ES-I3 (cell line): Measurements from ENCODE around the gene QSOX2.

Experiments used
- H3K36me3 ChIP-seq: 2 replicates; pipeline ENCODE4 v1.6.1; 2013; ENCODE audit warnings: mild to moderate bottlenecking, low read length, control low read depth, moderate library complexity; ENCODE audit not compliant: insufficient read depth
- H3K4me1 ChIP-seq: 2 replicates; pipeline ENCODE4 v1.6.1; 2013; ENCODE audit warnings: mild to moderate bottlenecking, control low read depth, low read length; ENCODE audit not compliant: insufficient read depth
- H3K9ac ChIP-seq: 2 replicates; pipeline ENCODE4 v1.6.1; 2013; ENCODE audit warnings: low read depth, mild to moderate bottlenecking, low read length, moderate library complexity
- H3K9me3 ChIP-seq: 2 replicates; pipeline ENCODE4 v1.6.1; 2013; ENCODE audit warnings: mild to moderate bottlenecking, low read length, moderate library complexity; ENCODE audit not compliant: control insufficient read depth, insufficient read depth

Gene QSOX2

DNA sequence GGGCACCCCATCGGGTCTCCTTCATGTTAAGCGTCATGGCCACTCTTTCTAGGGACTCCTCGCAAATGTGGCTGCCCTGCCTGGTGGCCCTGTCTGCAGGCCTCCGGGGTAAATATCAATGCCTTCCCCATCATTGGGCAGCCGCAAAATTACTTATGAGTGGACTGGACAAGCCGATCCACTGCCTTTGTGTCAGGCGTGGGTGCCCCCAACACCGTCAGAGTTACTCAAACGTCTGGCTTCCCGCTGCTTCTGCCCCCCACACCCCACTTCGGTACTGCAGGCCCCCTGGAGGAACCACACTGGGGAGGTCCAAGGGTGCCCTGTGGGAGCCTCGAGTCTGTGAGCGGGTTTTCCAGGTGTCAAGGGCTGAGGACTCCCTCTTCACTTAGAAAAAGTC lies 44.4 kb downstream of the QSOX2 start:
- H3K4me1 ChIP-seq, result peaks cover 7% of the 10 kb centered on the region; the same call in 1 of the 2 replicates
- H3K9ac ChIP-seq, result no peak overlapping the region
- H3K9me3 ChIP-seq, result no peaks in the 10 kb centered on the region
- H3K36me3 ChIP-seq, result no peaks in the 10 kb centered on the region

DNA sequence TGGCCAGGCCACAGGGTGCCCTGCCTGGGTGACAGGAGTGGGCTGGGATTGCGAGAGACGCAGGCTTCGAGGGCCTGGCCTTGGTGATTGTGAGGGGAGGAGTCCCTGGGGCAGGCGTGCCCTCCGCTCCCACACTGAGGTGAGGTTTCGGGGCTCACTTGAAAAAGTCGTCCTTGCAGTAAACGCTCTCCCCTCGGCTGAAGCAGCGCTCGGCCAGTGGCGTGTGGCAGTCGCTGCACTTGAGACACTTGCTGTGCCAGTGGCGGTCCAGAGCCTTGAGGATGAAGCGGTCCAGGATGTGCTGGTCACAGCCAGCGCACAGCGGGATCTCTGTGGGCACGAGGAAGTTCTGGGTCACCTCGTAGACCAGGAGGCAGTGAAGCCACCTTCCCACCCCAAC lies 45.2 kb downstream of the QSOX2 start:
- Histone ChIP-seq H3K4me1 (peaks cover 7% of the 10 kb centered on the region; the same call in 1 of the 2 replicates), H3K9me3 (no peaks in the 10 kb centered on the region), H3K36me3 (no peaks in the 10 kb centered on the region), H3K9ac (no peak overlapping the region)

DNA sequence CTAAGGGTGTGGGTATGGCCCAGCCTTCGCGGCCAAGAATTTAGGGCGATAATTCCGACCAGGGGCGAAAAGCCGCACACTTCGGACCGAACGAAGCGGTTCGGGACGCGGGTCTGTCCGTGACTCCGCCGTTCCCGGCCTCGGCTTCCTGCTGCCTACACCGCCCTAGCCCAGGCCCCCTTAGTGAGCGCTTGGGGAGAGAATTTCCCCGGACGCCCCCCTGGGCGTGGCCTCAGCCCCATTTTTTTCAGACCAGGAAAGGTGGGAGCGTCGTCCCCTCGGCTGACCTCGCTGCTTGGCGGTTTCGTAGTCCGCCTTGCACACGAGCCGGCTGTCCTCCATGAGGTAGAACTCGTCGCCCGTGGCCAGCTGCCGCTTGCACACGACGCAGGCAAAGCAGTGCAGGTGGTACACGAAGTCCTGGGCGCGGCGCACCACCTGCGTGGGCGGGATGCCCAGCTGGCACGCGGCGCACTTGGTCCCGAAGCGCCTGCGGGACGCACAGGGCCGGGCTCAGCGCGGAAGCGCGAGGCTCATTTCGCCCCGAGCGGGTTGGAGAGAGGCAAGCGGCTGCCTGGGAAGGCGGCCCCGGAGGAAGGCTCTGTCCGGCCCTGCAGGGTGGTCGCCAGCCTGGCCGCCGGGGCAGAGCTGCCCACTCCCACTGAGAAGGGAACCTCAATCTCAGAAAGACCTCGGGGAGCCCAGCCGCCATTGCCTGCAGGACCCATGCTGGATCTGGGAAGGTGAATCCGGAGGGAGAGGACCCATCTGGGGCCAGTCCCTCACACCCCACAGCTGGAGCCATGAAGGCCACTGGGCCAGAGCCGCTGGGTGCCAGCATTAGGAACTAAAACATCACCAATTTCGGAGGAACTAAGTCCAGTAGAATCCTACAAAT lies 46.0 kb downstream of the QSOX2 start:
- no peaks in the 10 kb centered on the region for H3K36me3 ChIP-seq
- no peak overlapping the region for H3K9ac ChIP-seq
- H3K4me1 ChIP-seq, result peaks cover 7% of the 10 kb centered on the region; the same call in 1 of the 2 replicates
- H3K9me3 ChIP-seq, result no peaks in the 10 kb centered on the region

DNA sequence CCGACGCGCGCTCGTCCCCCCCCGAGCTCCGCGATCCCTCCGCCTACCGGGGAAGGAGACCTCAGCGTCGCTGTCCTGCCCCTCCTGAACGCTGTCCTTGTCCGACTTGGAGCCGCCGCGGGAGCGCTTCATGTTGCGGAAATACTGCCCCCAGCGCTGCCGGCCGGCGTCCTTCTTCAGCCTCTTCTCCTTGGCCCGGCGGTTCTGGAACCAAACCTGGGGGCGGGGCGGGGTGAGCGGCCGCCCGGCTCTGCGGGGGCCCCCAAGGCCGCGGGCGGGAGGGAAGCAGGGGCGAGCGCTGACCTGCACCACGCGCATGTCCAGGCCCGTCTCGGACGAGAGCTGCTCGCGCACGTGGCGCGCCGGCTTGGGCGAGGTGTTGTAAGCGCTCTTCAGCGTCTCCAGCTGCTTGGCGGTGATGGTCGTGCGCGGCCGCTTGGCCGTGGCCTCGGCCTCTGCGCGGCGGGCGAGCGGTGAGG lies 47.0 kb downstream of the QSOX2 start:
- Histone ChIP-seq H3K9me3 (no peaks in the 10 kb centered on the region), H3K9ac (peak overlapping the region; percentile 11; the same call in 1 of the 2 replicates), H3K36me3 (no peaks in the 10 kb centered on the region), H3K4me1 (peaks cover 7% of the 10 kb centered on the region; the same call in 1 of the 2 replicates)

DNA sequence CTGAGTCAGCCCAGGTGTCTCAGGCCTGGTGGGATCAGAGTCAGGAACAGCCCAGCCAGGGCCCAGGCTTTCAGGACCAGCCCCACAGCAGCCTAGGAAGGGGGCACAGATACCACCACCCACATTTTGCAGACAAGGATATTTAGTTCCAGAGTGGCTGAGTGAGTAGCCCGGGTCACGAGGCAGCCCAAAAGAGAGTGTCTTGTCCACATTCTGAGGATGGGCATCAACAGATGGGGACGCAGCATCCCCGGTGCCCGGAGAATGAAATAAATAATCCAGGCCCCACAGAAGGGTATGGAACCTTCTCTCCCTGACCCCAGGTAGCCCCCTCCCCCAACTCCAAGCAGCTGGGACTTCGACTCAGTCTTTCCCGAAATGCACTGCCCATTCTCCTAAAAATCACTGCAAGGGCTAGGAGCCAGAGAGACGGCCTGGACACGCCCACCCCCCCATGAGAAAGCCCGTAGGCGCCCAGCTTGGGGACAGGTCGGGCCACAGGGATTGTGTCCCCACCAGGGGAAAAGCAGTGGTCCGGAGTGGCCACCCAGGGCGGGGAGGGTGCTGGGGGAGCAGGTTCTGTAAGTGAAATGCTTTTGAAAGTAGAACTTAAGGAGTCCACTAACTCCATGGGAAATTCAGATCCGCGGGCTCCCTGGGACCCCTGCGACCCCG lies 47.5 kb downstream of the QSOX2 start:
- Histone ChIP-seq H3K36me3 (no peaks in the 10 kb centered on the region), H3K9ac (peak overlapping the region; percentile 11; the same call in 1 of the 2 replicates), H3K4me1 (peaks cover 7% of the 10 kb centered on the region; the same call in 1 of the 2 replicates), H3K9me3 (no peaks in the 10 kb centered on the region)

DNA sequence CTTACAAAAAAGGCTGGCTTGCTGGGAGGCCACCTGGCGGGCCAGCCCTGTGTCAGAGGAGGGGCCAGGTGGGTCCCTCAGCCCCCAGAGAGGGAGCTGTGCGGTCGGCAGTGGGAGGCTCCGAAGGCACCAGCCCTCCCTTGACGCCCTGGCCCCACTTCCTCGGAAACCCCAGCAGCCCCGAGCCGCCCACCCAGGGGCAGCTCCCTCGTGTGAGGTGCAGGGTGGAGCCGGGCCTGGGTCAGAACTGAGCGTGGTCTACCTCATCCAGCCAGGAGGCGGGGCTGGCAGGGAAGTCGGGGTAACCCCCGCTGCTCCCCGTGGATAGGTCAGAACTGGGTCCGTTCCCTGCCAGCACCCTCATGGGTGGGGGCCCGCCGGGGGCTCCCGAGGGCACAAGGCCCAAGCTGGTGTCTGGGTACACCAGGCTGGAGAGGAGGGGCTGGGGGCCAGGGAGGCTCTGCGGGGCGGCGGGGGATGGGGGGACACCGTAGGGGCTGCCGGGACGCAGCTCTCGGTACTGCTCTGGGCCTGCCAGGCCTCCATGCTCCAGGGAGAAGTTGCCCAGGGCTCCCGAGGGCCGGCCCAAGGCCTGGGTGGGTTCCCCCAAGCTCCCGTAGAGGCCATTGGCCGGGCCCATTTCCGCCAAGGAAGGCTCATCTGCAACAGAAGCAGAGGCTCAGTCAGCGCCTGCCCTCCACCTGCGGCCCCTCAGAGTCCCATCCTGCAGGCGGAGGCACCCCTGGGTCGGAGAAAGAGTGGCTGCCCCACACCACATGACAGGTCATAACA lies 48.3 kb downstream of the QSOX2 start:
- peaks cover 7% of the 10 kb centered on the region; the same call in 1 of the 2 replicates for H3K4me1 ChIP-seq
- no peaks in the 10 kb centered on the region for H3K9me3 ChIP-seq
- H3K9ac ChIP-seq, result no peak overlapping the region
- no peaks in the 10 kb centered on the region for H3K36me3 ChIP-seq

DNA sequence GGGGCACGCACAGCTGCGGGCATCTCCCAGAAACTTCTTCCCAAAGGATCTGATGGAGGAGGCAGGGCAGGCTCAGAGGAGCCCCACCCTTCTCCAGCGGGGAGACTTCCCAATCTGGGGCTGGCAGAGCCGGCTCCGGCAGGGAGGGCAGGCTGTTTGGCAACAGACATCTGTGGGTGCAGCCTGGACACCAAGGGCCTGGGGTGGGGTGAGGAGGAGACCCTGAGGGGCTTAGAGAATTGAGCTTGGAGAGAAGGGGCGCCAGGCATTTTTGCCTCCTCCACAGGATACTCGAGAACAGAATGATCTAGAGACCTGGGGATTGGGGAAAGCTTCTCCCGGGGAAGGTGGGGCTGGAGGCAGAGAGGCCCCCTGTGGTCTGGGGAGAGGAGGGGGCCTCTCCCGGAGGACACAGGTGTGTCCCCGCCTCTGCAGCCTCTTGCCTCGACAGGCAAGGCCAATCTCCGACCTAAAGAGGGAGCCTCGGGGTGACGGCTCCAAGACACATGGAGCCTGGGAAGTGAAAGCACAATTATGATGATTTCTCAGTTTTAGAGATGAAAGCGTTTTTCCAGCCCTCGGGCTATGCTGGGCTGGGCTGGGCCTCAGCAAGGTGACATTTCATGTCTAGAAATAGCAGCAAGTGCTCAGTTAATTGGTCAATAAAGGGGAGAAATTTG lies 49.1 kb downstream of the QSOX2 start:
- H3K36me3 ChIP-seq, result no peaks in the 10 kb centered on the region
- peaks cover 7% of the 10 kb centered on the region; the same call in 1 of the 2 replicates for H3K4me1 ChIP-seq
- no peak overlapping the region for H3K9ac ChIP-seq
- H3K9me3 ChIP-seq, result no peaks in the 10 kb centered on the region

DNA sequence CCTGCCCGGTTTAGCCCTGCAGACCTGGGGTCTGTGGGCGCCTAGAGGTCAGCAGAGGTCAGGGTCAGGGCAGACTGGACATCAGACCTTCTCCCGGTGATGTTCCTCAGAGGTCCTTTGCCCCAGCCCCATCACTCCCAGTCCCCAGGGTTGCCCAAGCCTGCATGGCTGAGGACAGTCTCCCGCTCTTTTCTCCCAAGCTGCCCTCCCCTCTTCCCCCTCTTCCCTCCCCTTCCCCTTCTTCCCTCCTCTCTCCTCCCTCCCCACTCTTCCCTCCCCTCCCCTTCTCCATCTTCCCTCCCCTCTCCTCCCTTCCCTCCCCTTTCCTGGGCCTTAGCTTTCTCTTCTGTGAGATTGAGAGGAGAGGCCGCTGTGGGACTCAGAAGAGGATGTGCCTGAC lies 51.1 kb downstream of the QSOX2 start:
- no peaks in the 10 kb centered on the region for H3K36me3 ChIP-seq
- H3K4me1 ChIP-seq, result peaks cover 8% of the 10 kb centered on the region; the same call in 1 of the 2 replicates
- no peak overlapping the region for H3K9ac ChIP-seq
- H3K9me3 ChIP-seq, result no peaks in the 10 kb centered on the region

DNA sequence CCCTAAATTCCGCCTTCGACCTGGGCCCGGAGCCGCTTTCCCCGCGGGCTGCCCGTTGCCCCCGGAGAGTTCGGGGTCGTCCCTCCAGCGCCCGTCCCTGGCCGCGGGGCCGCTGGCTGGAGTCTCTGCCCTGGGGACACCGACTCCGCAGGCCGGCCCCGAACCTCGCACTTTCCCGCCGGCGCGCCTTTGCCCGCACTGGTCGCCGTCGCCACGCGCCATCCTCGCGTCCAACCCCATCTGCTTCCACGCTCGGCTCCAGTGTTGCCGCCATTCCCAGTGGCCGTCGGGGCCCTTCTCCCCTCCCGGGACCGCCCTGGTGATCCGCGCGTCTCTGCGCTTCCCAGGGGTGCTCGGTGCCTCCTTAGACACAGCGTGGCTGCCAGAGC lies 51.7 kb downstream of the QSOX2 start:
- no peaks in the 10 kb centered on the region for H3K36me3 ChIP-seq
- H3K9ac ChIP-seq, result peak overlapping the region; percentile 28; the same call in 1 of the 2 replicates
- H3K4me1 ChIP-seq, result peaks cover 10% of the 10 kb centered on the region; the same call in 1 of the 2 replicates
- no peaks in the 10 kb centered on the region for H3K9me3 ChIP-seq

DNA sequence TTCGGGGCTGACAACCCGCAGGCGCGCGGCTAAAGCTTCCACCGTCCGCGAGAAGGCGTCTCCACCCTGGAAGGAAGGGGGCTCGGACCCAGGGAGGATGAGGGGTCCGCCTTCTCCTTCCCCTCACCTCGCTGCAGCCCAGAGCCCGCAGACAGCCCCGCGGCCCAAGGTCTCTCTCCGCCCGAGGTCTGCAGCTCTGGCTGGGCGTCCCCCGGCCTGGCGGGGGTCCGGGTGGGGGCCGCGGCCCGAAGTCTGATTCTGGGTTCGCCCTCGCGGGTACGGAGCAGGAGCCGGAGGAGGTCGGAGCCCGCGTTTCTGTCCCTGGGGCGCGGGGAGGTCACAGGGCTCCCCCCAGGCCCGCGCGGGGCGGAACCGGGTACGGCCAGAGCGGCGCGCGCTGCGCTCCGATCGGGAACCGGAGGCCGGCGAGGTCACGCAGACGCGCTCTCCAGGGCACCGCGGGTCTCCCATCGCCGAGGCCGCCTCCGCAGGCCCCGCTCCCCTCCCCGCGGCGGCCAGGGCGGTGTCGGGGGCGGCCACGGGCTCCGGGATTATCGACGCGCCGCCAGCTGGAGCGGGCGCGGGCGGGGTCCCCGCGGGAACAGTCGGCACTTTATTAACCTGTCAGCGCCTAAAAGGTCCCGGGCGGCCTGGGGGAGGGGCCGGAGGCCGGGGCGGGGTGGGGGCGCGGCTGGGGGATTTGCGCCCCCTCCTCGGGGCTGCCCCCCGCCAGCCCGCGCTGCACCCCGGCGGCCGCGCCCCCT lies 52.3 kb downstream of the QSOX2 start:
- H3K9me3 ChIP-seq, result no peaks in the 10 kb centered on the region
- H3K36me3 ChIP-seq, result no peaks in the 10 kb centered on the region
- peaks cover 10% of the 10 kb centered on the region; the same call in 1 of the 2 replicates for H3K4me1 ChIP-seq
- H3K9ac ChIP-seq, result peak overlapping the region; percentile 32; the same call in 1 of the 2 replicates

DNA sequence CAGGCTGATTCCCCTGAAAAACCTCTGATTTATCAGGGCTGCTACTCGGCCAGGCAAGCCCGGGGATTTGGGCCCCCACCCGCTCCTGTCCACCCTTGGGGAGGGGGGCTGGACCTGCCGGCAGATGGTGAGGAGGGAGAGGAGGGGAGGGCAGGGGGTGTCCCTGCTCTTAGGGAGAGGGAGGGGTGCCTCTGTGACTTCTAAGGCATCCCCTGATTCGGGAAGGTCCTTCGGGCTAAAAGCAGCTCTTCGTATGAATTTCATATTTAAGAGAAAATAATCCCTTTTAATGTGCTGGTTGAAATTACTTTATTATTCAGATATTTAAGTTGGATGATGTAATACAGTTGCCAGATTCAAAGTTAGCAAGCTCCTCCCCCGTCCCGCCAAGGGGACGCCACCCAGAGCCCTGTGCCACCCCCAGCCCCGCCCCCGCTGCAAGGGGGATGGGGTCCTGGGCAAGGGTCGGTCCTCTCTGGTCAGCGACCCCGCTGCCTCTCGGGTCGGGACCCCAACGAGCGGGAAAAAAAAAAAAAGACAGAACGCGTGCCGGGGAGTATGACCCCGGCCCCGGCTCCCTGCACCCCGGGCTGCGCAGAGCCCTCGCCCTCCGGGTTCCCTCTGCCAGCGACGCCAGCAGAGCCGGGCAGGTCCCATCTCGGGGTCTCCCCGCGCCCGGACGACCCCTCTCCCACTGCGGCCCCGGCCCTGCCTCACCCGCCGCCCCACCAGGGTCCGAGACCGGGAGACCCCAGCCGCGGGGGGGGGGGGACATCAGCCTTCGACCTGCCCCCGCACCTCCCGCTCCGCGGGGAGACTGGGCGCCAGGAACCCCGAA lies 53.1 kb downstream of the QSOX2 start:
- no peaks in the 10 kb centered on the region for H3K9me3 ChIP-seq
- peak overlapping the region; percentile 32 for H3K9ac ChIP-seq
- H3K4me1 ChIP-seq, result peaks cover 10% of the 10 kb centered on the region; the same call in 1 of the 2 replicates
- no peaks in the 10 kb centered on the region for H3K36me3 ChIP-seq

DNA sequence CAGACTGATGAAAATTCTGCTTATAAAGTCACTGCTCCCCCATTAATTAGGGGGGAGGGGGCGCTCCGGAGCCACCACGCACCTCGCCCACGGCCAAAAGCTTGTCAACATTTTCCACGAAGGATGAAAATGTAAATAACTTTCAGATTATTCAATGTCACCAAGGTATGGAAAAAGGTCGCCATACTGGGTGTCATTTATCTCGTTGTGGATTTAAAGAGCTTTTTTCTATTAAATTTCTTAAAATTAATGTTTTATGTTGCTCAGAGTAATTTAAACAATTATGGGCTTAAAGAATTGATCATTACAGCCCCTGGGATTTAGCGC lies 53.7 kb downstream of the QSOX2 start:
- H3K4me1 ChIP-seq, result peaks cover 9% of the 10 kb centered on the region; the same call in 1 of the 2 replicates
- H3K9ac ChIP-seq, result peak overlapping the region; percentile 32
- no peaks in the 10 kb centered on the region for H3K9me3 ChIP-seq
- no peaks in the 10 kb centered on the region for H3K36me3 ChIP-seq
